ENCODE data around the gene UNCX. TPM values are rescaled to one million over a fixed set of nuclear protein-coding genes. Genes with fewer than 3 reads are reported as not detected.

UNCX gene
- total and polyA plus RNA-seq, 5 experiments from 2014 or later, result not detected

- POLR2A ChIA-PET, result no interaction called here
Observed at GRCh38 chr7:1235501-1236131, 2.9 kb downstream of the UNCX start.

GRCh38 chr7:1236132-1236661 lies 3.5 kb downstream of the UNCX start:
- H3K4me1 Mint-ChIP-seq, result peaks cover 14 to 44% (median 23%) of the 10 kb centered on the region in 4 donors
- H3K27me3 Mint-ChIP-seq, result peaks cover 31 to 69% (median 42%) of the 10 kb centered on the region in 5 donors
- H3K9me3 Mint-ChIP-seq, result peaks cover 0 to 2% (median 0%) of the 10 kb centered on the region in 9 donors
- H3K27ac Mint-ChIP-seq, result no peak overlapping the region
- DNase-seq, result no peak
- POLR2A ChIA-PET, result no interaction called here
- H3K36me3 Mint-ChIP-seq, result peaks cover 0 to 5% (median 3%) of the 10 kb centered on the region in 3 donors
- peak overlapping the region in 1 of 10 donors; percentile 62 for H3K4me3 Mint-ChIP-seq
- no peak for ATAC-seq

More at GRCh38 chr7:1235501-1236131, 2.9 kb downstream of the UNCX start:
- Mint-ChIP-seq H3K27me3 (peaks cover 35 to 70% (median 42%) of the 10 kb centered on the region in 5 donors), H3K27ac (peak overlapping the region in 1 of 10 donors; percentile 83), H3K9me3 (peaks cover 0 to 2% (median 0%) of the 10 kb centered on the region in 9 donors), H3K4me1 (peaks cover 12 to 44% (median 24%) of the 10 kb centered on the region in 4 donors), H3K4me3 (peak overlapping the region in 6 of 10 donors; percentile 31 to 72 (median 65)), H3K36me3 (peaks cover 0 to 5% (median 3%) of the 10 kb centered on the region in 3 donors)
- ATAC-seq (no peak), DNase-seq (no peak)

GRCh38 chr7:1236831-1237701 lies 4.4 kb downstream of the UNCX start:
- no peak overlapping the region for H3K27ac Mint-ChIP-seq
- ATAC-seq, result peak in 1 of 2 donors; percentile 24
- H3K36me3 Mint-ChIP-seq, result peaks cover 0 to 2% (median 1%) of the 10 kb centered on the region in 3 donors
- peak overlapping the region in 9 of 10 donors; percentile 32 to 74 (median 60) for H3K4me3 Mint-ChIP-seq
- peaks cover 10 to 35% (median 21%) of the 10 kb centered on the region in 4 donors for H3K4me1 Mint-ChIP-seq
- POLR2A ChIA-PET, result no interaction called here
- H3K9me3 Mint-ChIP-seq, result peaks cover 0 to 2% (median 0%) of the 10 kb centered on the region in 9 donors
- H3K27me3 Mint-ChIP-seq, result peaks cover 29 to 63% (median 37%) of the 10 kb centered on the region in 5 donors
- no peak for DNase-seq

GRCh38 chr7:1237704-1238255 lies 5.1 kb downstream of the UNCX start:
- peaks cover 8 to 31% (median 18%) of the 10 kb centered on the region in 4 donors for H3K4me1 Mint-ChIP-seq
- peaks cover 27 to 60% (median 35%) of the 10 kb centered on the region in 5 donors for H3K27me3 Mint-ChIP-seq
- DNase-seq (no peak), ATAC-seq (no peak)
- POLR2A ChIA-PET, result no interaction called here
- no peaks in the 10 kb centered on the region for H3K36me3 Mint-ChIP-seq
- H3K27ac Mint-ChIP-seq, result no peak overlapping the region
- H3K9me3 Mint-ChIP-seq, result peaks cover 0 to 2% (median 0%) of the 10 kb centered on the region in 9 donors
- peak overlapping the region in 9 of 10 donors; percentile 14 to 60 (median 44) for H3K4me3 Mint-ChIP-seq

GRCh38 chr7:1238450-1238882 lies 5.8 kb downstream of the UNCX start:
- peaks cover 0 to 2% (median 0%) of the 10 kb centered on the region in 9 donors for H3K9me3 Mint-ChIP-seq
- peaks cover 8 to 31% (median 19%) of the 10 kb centered on the region in 4 donors for H3K4me1 Mint-ChIP-seq
- H3K36me3 Mint-ChIP-seq, result no peaks in the 10 kb centered on the region
- no peak for ATAC-seq
- DNase-seq, result no peak
- POLR2A ChIA-PET, result interaction anchor here (1.5 kb wide), 1 partner anchor 19 kb away, joined by 4 read pairs; no protein-coding TSS in a partner anchor
- peaks cover 32 to 63% (median 39%) of the 10 kb centered on the region in 5 donors for H3K27me3 Mint-ChIP-seq
- peak overlapping the region in 1 of 10 donors; percentile 9 for H3K27ac Mint-ChIP-seq
- no peak overlapping the region for H3K4me3 Mint-ChIP-seq

GRCh38 chr7:1238931-1239802 lies 6.5 kb downstream of the UNCX start:
- no peak for ATAC-seq
- Mint-ChIP-seq H3K9me3 (peaks cover 0 to 2% (median 0%) of the 10 kb centered on the region in 9 donors), H3K27me3 (peaks cover 34 to 63% (median 44%) of the 10 kb centered on the region in 5 donors), H3K4me1 (peaks cover 8 to 31% (median 21%) of the 10 kb centered on the region in 4 donors), H3K36me3 (no peaks in the 10 kb centered on the region), H3K4me3 (peak overlapping the region in 2 of 10 donors; percentile 1 to 2), H3K27ac (peak overlapping the region in 1 of 10 donors; percentile 13)
- DNase-seq, result no peak
- POLR2A ChIA-PET, result interaction anchor here (1.5 kb wide), 1 partner anchor 20 kb away, joined by 4 read pairs; no protein-coding TSS in a partner anchor

- H3K4me3 Mint-ChIP-seq, result no peak overlapping the region
- POLR2A ChIA-PET, result interaction anchor here (1.5 kb wide), 1 partner anchor 21 kb away, joined by 4 read pairs; no protein-coding TSS in a partner anchor
Observed at GRCh38 chr7:1239803-1240516, 7.3 kb downstream of the UNCX start.

GRCh38 chr7:1240517-1241257 lies 8.0 kb downstream of the UNCX start:
- peaks cover 0 to 1% (median 0%) of the 10 kb centered on the region in 9 donors for H3K9me3 Mint-ChIP-seq
- peaks cover 0 to 4% (median 0%) of the 10 kb centered on the region in 3 donors for H3K36me3 Mint-ChIP-seq
- peaks cover 4 to 23% (median 16%) of the 10 kb centered on the region in 4 donors for H3K4me1 Mint-ChIP-seq
- no peak for DNase-seq
- H3K4me3 Mint-ChIP-seq, result peak overlapping the region in 3 of 10 donors; percentile 22 to 42 (median 40)
- H3K27me3 Mint-ChIP-seq, result peaks cover 36 to 70% (median 48%) of the 10 kb centered on the region in 5 donors
- no peak for ATAC-seq
- POLR2A ChIA-PET, result no interaction called here
- H3K27ac Mint-ChIP-seq, result peak overlapping the region in 1 of 10 donors; percentile 40

More at GRCh38 chr7:1239803-1240516, 7.3 kb downstream of the UNCX start:
- peaks cover 4 to 23% (median 15%) of the 10 kb centered on the region in 4 donors for H3K4me1 Mint-ChIP-seq
- peaks cover 0 to 1% (median 0%) of the 10 kb centered on the region in 3 donors for H3K36me3 Mint-ChIP-seq
- DNase-seq, result no peak
- H3K27me3 Mint-ChIP-seq, result peaks cover 31 to 63% (median 41%) of the 10 kb centered on the region in 5 donors
- peak overlapping the region in 1 of 10 donors; percentile 29 for H3K27ac Mint-ChIP-seq
- H3K9me3 Mint-ChIP-seq, result peaks cover 0 to 2% (median 0%) of the 10 kb centered on the region in 9 donors
- ATAC-seq, result peak; percentile 15 to 19

GRCh38 chr7:1241258-1241602 lies 8.6 kb downstream of the UNCX start:
- no peak for ATAC-seq
- POLR2A ChIA-PET, result no interaction called here
- Mint-ChIP-seq H3K27me3 (peaks cover 40 to 75% (median 52%) of the 10 kb centered on the region in 5 donors), H3K36me3 (peaks cover 0 to 4% (median 0%) of the 10 kb centered on the region in 3 donors), H3K9me3 (no peaks in the 10 kb centered on the region), H3K4me3 (peak overlapping the region in 1 of 10 donors; percentile 40), H3K4me1 (peaks cover 3 to 26% (median 16%) of the 10 kb centered on the region in 4 donors), H3K27ac (no peak overlapping the region)
- no peak for DNase-seq

- peaks cover 41 to 80% (median 54%) of the 10 kb centered on the region in 5 donors for H3K27me3 Mint-ChIP-seq
- H3K27ac Mint-ChIP-seq, result peak overlapping the region in 1 of 10 donors; percentile 34
- H3K9me3 Mint-ChIP-seq, result no peaks in the 10 kb centered on the region
- ATAC-seq (no peak), DNase-seq (no peak)
- peak overlapping the region in 2 of 10 donors; percentile 5 to 42 for H3K4me3 Mint-ChIP-seq
- H3K4me1 Mint-ChIP-seq, result peaks cover 5 to 31% (median 18%) of the 10 kb centered on the region in 4 donors
- POLR2A ChIA-PET, result no interaction called here
- H3K36me3 Mint-ChIP-seq, result peaks cover 0 to 4% (median 0%) of the 10 kb centered on the region in 3 donors
Observed at GRCh38 chr7:1241603-1242255, 9.1 kb downstream of the UNCX start.

All from naive thymus-derived CD8-positive, alpha-beta T cell (primary cell).